ENCODE results near the gene EXOC6B.

Gene EXOC6B

DNA sequence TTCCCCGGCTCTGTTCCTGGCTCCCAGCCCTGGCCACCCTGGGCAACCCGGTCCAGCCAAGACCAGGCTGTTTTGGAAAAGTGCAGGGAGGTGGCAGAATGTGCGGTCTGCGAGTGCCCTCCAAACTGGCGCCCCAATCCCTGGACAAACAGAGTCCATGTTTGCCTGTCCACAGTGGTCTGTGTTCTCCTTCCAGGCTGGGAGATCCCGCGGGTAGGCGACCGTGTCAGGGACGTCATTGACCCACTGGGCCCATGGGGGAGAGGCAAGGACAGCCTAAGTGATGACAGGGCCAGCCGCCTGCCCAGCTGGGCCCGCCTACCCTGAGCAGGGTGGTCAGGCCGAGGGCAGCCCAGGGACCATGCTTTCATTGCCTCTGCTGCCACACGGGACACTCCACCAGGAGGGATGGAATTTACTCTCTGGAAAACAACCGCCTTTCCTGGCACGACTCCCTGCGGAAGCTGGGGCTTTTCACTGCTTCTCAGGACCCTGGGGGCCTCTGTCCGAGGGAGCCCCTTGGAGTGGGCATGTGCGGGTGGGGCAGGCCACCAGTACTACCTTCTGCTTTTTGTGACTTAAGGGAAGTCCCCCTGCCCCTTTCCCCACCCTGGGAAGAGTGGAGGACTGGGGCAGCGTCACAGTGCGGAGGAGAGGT is 698.3 kb downstream of the EXOC6B start:
- ChIA-PET POLR2A (no interaction called here), CTCF (interaction anchor here (1.4 kb wide), 1 partner anchor 10 kb away, joined by 3 read pairs; no protein-coding TSS in a partner anchor)
- no peak for DNase-seq (ENCODE audit: extremely low spot score)
- TF ChIP-seq, protein P1, sequence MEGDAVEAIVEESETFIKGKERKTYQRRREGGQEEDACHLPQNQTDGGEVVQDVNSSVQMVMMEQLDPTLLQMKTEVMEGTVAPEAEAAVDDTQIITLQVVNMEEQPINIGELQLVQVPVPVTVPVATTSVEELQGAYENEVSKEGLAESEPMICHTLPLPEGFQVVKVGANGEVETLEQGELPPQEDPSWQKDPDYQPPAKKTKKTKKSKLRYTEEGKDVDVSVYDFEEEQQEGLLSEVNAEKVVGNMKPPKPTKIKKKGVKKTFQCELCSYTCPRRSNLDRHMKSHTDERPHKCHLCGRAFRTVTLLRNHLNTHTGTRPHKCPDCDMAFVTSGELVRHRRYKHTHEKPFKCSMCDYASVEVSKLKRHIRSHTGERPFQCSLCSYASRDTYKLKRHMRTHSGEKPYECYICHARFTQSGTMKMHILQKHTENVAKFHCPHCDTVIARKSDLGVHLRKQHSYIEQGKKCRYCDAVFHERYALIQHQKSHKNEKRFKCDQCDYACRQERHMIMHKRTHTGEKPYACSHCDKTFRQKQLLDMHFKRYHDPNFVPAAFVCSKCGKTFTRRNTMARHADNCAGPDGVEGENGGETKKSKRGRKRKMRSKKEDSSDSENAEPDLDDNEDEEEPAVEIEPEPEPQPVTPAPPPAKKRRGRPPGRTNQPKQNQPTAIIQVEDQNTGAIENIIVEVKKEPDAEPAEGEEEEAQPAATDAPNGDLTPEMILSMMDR (IDR thresholded peaks at IDR 0.05; ENCODE audit: control extremely low read depth, extremely low read depth, low read depth, missing control alignments), result no peak

- CTCF ChIA-PET, result no interaction called here
- POLR2A ChIA-PET, result no interaction called here
- no peak for DNase-seq (ENCODE audit: extremely low spot score)
- TF ChIP-seq, protein P1 (IDR thresholded peaks at IDR 0.05; ENCODE audit: control extremely low read depth, extremely low read depth, low read depth, missing control alignments), result no peak
These were observed 699.4 kb downstream of the EXOC6B start for GRCh38 chr2:72126186-72127100.

Data from GM10248 (cell line).